HG03039 (cell line): ENCODE measurements around the gene IREB2.

Source experiments
- ATAC-seq: cut with Tn5 transposase; IDR thresholded peaks from one replicate; pipeline ENCODE4 v1.9.1; 2021; ENCODE audit warnings: mild to moderate bottlenecking, moderate library complexity; ENCODE audit not compliant: unreplicated experiment

Gene IREB2

GRCh38 chr15:78540141-78540870 lies 102.3 kb downstream of the IREB2 start, which contains the start of gene PSMA4:
PSMA4 (plus strand) TSS chr15:78540444; CDS start chr15:78541928, 1,484 bp downstream.
- peak; percentile 78 for ATAC-seq

- no peak for ATAC-seq
Observed at GRCh38 chr15:78540871-78541743, 103.1 kb downstream of the IREB2 start.

- no peak for ATAC-seq
Observed at GRCh38 chr15:78541744-78542034, 103.7 kb downstream of the IREB2 start.

- no peak for ATAC-seq
Observed at GRCh38 chr15:78542647-78543046, 104.6 kb downstream of the IREB2 start.

- no peak for ATAC-seq
Observed at GRCh38 chr15:78550194-78550593, 112.2 kb downstream of the IREB2 start.

GRCh38 chr15:78550815-78551214 lies 112.8 kb downstream of the IREB2 start:
- no peak for ATAC-seq
